ENCODE data around the gene PGM2L1. TPM values are rescaled to one million over a fixed set of nuclear protein-coding genes. Genes with fewer than 3 reads are reported as not detected.

PGM2L1 gene
- total RNA-seq, 2 experiments from 2014 or later = 6.1 to 6.5 TPM

DNA sequence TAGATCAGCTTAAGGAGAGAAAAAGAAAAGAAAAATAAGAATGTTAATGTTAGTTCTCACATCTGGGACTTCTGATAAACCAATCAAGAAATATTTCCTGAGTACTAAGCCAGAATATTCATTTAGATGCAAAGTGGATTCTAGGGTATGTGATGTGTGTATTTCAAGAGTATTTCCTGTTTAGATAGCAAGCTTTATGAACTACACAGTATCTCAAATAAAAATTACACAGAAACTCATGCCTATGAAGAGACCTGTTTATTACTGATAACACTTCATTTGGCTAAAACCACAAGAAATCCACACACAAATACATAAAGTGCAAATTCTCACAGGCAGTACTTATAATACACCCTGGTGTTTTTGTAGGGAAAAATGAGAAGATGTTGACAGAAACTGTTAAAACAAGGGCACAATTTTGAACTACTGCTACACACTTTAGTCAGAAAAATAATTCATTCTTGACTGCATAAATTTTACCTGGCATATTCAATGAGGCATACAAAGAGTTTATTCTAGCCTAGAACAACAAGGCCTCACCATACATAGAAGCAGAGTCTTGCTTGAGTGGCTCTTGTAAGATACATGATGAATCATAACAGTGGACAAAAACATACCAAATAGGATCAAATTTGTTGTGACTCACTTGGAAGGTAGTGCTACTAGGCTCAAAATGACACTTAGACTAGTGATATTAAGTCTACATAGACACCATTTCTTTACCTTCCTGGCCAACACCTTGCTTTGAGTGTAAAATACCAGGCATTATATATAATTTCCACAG, 68.0 kb downstream of the PGM2L1 start:
- Mint-ChIP-seq H3K27me3 (ENCODE audit: low read depth) (peaks cover 3% of the 10 kb centered on the region), H3K9me3 (ENCODE audit: insufficient read depth) (no peaks in the 10 kb centered on the region), H3K4me3 (no peak overlapping the region), H3K27ac (no peak overlapping the region), H3K36me3 (ENCODE audit: low read depth) (no peaks in the 10 kb centered on the region), H3K4me1 (ENCODE audit: low read depth) (no peaks in the 10 kb centered on the region)
- DNase-seq = no peak
- ATAC-seq = no peak
- ChIA-PET CTCF (interaction anchor here (1.1 to 1.2 kb wide), 2 partner anchors 9 to 74 kb away, joined by 4 to 6 read pairs; no protein-coding TSS in a partner anchor), POLR2A (no interaction called here)

DNA sequence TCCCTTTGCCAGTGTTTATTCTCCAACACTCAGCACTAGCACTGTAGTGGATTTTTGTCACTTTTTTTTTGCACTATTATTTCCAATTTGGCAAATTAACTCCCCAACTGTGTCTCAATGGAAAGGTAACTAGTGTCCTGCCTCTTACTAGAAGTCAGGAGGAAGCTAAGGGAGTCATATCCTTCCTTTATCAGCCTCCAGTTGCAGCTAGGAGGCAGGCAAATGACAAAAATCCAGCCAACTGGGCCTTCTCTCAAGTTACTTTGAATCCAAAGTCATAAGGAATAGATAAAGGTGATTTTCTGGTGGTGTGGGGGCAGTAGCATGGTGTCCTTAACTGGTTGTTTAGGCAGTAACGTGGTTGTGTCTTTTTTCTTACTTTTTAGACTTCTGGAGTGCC, 71.2 kb downstream of the PGM2L1 start:
- Mint-ChIP-seq H3K27me3 (ENCODE audit: low read depth) (peaks cover 8% of the 10 kb centered on the region), H3K36me3 (ENCODE audit: low read depth) (no peaks in the 10 kb centered on the region), H3K9me3 (ENCODE audit: insufficient read depth) (no peaks in the 10 kb centered on the region), H3K4me1 (ENCODE audit: low read depth) (no peaks in the 10 kb centered on the region), H3K27ac (no peak overlapping the region), H3K4me3 (no peak overlapping the region)
- ChIA-PET CTCF (interaction anchor here (1.0 kb wide), 1 partner anchor 123 kb away, joined by 4 read pairs; no protein-coding TSS in a partner anchor), POLR2A (no interaction called here)
- no peak for DNase-seq
- ATAC-seq = no peak

DNA sequence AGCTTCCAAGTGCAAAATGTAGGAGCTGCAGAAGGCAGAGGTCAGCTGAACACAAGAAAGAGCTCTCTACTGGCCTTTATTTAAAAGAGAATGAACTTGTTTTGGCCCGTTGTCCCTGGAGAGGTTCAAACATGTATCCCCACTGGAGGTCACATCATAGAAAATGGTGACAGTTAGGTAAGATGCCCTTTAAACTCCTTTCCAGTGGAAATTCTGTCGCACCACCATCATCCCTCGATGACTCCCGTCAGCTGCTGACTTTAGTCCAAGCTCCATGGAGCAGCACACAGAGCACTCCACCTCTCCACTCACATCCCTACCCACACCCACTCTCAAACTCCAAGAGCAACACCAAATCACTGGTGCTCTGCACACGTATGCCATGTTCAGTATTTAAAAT, 71.6 kb downstream of the PGM2L1 start:
- H3K4me1 Mint-ChIP-seq (ENCODE audit: low read depth) = no peaks in the 10 kb centered on the region
- no peak overlapping the region for H3K4me3 Mint-ChIP-seq
- H3K36me3 Mint-ChIP-seq (ENCODE audit: low read depth) = no peaks in the 10 kb centered on the region
- ChIA-PET POLR2A (interaction anchor here (0.6 kb wide), 1 partner anchor 72 kb away, joined by 3 read pairs; no protein-coding TSS in a partner anchor), CTCF (interaction anchor here (1.0 kb wide), 1 partner anchor 123 kb away, joined by 4 read pairs; no protein-coding TSS in a partner anchor)
- ATAC-seq (no peak), DNase-seq (no peak)
- H3K9me3 Mint-ChIP-seq (ENCODE audit: insufficient read depth) = no peaks in the 10 kb centered on the region
- H3K27me3 Mint-ChIP-seq (ENCODE audit: low read depth) = peaks cover 10% of the 10 kb centered on the region
- no peak overlapping the region for H3K27ac Mint-ChIP-seq

DNA sequence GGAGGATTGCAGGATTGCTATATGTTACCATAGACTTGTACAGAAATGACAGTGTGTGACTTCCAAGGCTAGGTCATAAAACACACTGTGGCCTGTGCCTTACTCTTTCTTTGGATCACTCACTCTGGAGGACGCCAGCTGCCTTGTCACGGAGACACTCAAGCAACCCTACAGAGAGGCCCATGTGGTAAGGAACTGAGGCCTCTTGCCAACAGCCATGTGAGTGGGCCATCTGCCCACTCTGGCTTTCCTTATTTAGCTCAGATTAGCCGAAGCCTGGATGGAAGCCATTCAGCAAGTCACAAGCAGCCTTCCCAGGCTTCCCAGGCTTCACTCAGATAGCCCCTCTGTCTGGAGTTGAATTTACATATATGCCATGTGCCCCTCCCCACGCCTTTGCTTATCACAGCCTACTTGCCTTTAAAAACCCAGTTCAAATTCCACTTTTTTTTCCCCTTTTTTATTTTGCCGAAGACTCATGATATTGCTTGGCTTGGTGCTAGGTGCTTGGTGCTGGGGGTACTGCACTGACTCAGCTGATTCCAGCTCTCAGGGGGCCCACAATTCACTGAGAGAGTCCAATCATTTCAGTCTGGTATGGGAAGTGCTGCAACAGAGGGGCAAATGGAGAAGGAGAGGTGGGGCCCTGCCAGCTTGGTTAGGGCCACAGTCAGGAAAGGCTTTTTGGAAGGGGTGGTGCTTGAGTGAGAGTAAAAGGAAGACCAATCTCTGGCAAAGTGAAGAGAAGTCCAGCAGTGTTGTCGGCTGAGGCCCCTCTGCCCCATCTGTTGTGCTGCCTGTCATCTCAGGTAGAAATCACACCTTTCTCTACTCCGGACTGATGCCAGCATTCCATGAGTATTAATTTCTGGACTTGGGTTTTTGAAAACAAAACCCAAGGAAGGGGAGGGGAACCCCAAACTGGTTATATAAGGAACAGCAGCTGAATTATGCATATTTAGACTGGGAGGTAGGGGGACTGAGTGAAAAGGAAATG, 72.3 kb downstream of the PGM2L1 start:
- H3K4me3 Mint-ChIP-seq = no peak overlapping the region
- no peaks in the 10 kb centered on the region for H3K9me3 Mint-ChIP-seq (ENCODE audit: insufficient read depth)
- H3K36me3 Mint-ChIP-seq (ENCODE audit: low read depth) = no peaks in the 10 kb centered on the region
- ATAC-seq = no peak
- peaks cover 12% of the 10 kb centered on the region for H3K27me3 Mint-ChIP-seq (ENCODE audit: low read depth)
- POLR2A ChIA-PET = interaction anchor here (0.6 kb wide), 1 partner anchor 73 kb away, joined by 3 read pairs; no protein-coding TSS in a partner anchor
- DNase-seq = no peak
- H3K27ac Mint-ChIP-seq = no peak overlapping the region
- H3K4me1 Mint-ChIP-seq (ENCODE audit: low read depth) = no peaks in the 10 kb centered on the region
- CTCF ChIA-PET = interaction anchor here (1.0 kb wide), 1 partner anchor 124 kb away, joined by 4 read pairs; no protein-coding TSS in a partner anchor

DNA sequence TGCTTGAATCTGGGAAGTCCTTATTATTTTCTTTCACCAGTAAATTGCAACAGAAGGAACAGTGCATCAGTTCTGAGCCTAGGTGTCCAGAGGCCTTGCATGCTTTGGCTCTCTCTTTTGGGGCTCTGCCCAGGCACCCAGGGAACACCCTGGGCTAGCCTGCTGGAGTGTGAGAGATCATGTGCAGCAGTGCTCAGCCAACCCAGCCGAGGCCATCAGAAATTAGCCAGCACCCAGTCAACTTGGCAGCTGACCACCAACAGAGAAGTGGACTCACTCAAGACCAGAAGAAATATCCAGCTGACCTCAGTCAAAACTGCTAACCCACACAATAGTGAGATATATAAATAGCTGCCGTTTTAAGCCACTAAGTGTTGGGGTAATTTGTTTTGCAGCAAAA, 75.6 kb downstream of the PGM2L1 start:
- Mint-ChIP-seq H3K4me1 (ENCODE audit: low read depth) (no peaks in the 10 kb centered on the region), H3K27ac (no peak overlapping the region), H3K9me3 (ENCODE audit: insufficient read depth) (peaks cover 4% of the 10 kb centered on the region), H3K4me3 (no peak overlapping the region), H3K27me3 (ENCODE audit: low read depth) (peaks cover 17% of the 10 kb centered on the region), H3K36me3 (ENCODE audit: low read depth) (no peaks in the 10 kb centered on the region)
- ChIA-PET POLR2A (no interaction called here), CTCF (interaction anchor here (0.9 to 3.2 kb wide), 10 partner anchors 10 to 356 kb away, joined by 3 to 52 read pairs (median 7); partner anchors contain the start of gene LIPT2)
- DNase-seq = no peak
- no peak for ATAC-seq

DNA sequence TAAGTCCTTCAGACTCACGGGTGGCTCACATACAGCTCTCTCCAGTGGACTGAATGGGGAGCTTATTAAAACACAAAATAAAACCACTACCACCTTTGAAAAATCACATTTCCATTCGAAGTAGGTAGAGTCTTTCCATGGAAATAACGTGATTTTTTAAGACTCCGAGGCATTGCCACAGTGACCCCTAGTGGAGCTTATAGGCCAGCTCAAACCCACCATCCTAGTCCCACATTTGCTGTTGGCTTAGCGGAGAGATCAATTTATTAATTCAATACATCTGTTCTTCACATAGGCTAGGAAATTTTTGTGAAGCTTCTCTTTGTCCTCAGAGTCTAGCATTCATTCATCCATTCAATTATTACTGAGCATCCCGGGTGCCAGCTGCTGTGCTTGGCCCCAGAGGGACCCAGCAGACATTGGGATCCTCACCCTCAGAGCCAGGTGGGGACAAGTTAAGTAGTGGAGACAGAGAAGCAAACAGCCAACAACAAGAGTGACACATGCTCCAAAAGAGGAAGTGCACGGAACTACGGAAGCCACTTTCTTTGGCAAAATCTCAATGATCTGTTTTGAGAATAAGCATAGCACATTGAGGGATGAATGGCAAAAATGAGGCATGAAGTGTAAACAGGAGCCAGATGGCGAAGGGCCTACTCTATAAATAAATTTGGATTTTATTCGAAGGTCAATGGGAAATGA, 76.6 kb downstream of the PGM2L1 start:
- ChIA-PET CTCF (interaction anchor here (0.6 to 3.2 kb wide), 27 partner anchors 8 to 358 kb away, joined by 3 to 52 read pairs (median 4); partner anchors contain the start of gene LIPT2), POLR2A (interaction anchor here (0.8 kb wide), 1 partner anchor 8 kb away, joined by 4 read pairs; no protein-coding TSS in a partner anchor)
- Mint-ChIP-seq H3K4me1 (ENCODE audit: low read depth) (no peaks in the 10 kb centered on the region), H3K27ac (no peak overlapping the region), H3K9me3 (ENCODE audit: insufficient read depth) (peaks cover 14% of the 10 kb centered on the region), H3K4me3 (no peak overlapping the region), H3K36me3 (ENCODE audit: low read depth) (peaks cover 2% of the 10 kb centered on the region), H3K27me3 (ENCODE audit: low read depth) (peaks cover 22% of the 10 kb centered on the region)
- DNase-seq (peak; percentile 25), ATAC-seq (no peak)

DNA sequence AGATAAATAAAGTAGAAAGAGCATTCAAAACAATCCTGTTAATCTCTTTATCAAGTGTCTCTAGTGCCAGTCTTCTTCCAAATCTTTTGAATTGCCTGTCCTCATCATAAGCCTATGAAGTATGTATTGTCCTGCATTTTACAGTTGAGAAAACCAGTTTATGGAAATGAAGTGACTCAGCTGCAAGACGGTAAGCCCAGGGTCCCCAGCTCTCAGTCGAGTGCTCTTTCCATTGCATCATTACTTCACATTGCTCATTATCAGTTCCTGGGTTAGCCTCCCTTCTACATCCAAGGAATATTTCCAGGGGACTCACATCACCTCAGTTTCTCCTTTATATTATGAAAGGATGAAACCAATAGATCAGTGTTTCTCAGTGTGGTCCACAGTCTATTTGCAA, 77.7 kb downstream of the PGM2L1 start:
- ATAC-seq = no peak
- peaks cover 2% of the 10 kb centered on the region for H3K36me3 Mint-ChIP-seq (ENCODE audit: low read depth)
- CTCF ChIA-PET = interaction anchor here (0.9 to 3.2 kb wide), 14 partner anchors 12 to 357 kb away, joined by 3 to 52 read pairs (median 4); no protein-coding TSS in a partner anchor
- H3K27ac Mint-ChIP-seq = no peak overlapping the region
- peaks cover 22% of the 10 kb centered on the region for H3K27me3 Mint-ChIP-seq (ENCODE audit: low read depth)
- peaks cover 20% of the 10 kb centered on the region for H3K9me3 Mint-ChIP-seq (ENCODE audit: insufficient read depth)
- POLR2A ChIA-PET = no interaction called here
- H3K4me3 Mint-ChIP-seq = no peak overlapping the region
- no peak for DNase-seq
- no peaks in the 10 kb centered on the region for H3K4me1 Mint-ChIP-seq (ENCODE audit: low read depth)

DNA sequence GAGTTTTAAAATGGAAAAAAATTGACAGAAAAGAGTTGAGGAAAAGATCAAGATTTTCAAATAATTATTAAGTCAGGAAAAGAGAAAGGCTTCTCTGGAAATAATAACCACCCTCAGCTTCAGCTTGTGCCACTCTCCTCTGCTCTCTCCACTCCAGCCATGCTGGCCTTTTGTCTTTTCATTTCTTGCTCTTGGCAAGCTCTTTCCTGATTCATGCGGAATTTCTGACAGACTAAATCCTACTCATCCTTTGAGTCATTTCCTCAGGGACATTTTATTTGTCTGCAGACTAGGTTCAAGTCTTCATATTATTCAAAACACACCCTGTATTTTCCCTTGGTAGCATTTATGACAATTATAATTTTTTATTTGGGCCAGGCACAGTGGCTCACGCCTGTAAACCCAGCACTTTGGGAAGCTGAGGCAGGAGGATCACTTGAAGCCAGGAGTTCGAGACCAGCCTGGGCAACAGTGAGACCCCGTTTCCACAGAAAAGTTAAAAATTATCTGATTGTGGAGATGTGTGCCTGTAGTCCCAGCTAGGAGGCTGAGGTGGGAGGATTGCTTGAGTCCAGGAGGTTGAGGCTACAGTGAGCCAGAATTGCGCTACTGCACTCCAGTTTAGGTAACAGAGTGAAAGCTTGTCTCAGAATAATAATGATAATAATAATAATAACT, 79.0 kb downstream of the PGM2L1 start:
- no peak for DNase-seq
- Mint-ChIP-seq H3K4me1 (ENCODE audit: low read depth) (no peaks in the 10 kb centered on the region), H3K4me3 (no peak overlapping the region), H3K27ac (no peak overlapping the region), H3K36me3 (ENCODE audit: low read depth) (peaks cover 2% of the 10 kb centered on the region), H3K27me3 (ENCODE audit: low read depth) (peaks cover 24% of the 10 kb centered on the region), H3K9me3 (ENCODE audit: insufficient read depth) (peaks cover 20% of the 10 kb centered on the region)
- POLR2A ChIA-PET = no interaction called here
- no peak for ATAC-seq
- CTCF ChIA-PET = interaction anchor here (1.2 to 1.5 kb wide), 2 partner anchors 55 to 64 kb away, joined by 3 to 7 read pairs; no protein-coding TSS in a partner anchor

DNA sequence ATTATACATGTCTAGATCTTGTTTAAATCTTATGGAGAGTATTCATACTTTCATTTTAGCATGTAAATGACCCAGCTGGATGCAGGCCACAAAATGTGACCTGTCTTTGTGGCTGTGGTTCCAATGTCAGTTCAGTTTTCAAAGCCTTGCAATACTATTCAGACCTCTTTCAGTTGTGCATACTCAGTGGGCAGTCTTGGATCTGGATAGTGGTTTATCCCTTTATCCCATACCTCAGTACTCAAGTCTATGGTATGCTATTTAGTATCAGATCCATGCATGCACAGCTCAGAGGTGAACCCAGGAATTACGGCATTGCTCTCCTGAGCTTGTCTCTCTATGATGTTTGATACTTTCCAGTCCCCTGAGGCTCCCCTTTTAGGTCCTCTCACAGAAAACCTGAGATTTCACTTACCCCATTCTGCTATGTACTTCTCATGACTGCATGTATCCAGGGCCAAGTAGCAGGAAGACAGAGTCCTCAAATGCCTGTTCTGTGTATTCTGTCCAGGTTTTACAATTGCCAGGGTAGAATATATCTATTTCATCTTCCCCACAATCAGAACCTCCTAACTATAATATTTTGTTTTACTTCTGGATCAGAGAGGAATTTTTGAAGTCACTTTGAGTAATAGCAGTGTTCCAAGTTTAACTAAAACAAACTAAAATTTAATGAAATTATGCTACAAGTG, 79.8 kb downstream of the PGM2L1 start:
- no peak overlapping the region for H3K4me3 Mint-ChIP-seq
- H3K4me1 Mint-ChIP-seq (ENCODE audit: low read depth) = no peaks in the 10 kb centered on the region
- H3K27ac Mint-ChIP-seq = no peak overlapping the region
- ChIA-PET CTCF (interaction anchor here (1.2 to 3.0 kb wide), 3 partner anchors 56 to 63 kb away, joined by 3 to 12 read pairs (median 7); no protein-coding TSS in a partner anchor), POLR2A (no interaction called here)
- peaks cover 2% of the 10 kb centered on the region for H3K36me3 Mint-ChIP-seq (ENCODE audit: low read depth)
- peaks cover 26% of the 10 kb centered on the region for H3K27me3 Mint-ChIP-seq (ENCODE audit: low read depth)
- no peak for DNase-seq
- H3K9me3 Mint-ChIP-seq (ENCODE audit: insufficient read depth) = peaks cover 20% of the 10 kb centered on the region
- no peak for ATAC-seq

DNA sequence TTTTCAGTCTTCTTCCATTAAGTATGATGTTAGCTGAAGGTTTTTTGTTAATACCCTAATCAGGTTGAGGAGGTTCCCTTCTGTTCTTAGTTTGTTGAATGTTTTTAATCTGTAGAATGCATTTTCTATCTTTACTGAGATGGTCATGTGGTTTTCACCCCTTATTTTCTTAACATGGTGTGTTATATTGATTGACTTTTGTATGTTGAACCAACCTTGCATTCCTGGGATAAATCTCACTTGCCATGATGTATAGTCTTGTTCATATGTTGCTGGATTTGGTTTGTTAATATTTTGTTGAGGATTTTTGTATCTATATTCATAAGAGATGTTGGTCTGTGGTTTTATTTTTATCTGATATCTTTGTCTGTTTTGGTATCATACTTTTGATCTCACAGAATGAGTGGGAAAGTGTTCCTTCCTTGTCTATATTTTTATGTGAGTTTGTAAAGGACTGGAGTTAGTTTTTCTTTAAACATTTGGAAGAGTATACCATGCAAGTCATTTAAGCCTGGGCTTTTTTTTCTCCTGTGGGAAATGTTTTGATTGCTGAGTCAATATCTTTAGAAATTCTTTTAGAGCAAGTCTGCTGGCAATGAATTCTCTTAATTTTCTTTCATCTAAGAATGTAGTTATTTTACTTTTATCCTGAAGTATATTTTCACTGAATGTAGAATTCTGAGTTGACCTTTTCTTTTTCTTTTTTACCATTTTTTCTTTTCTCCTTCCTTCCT, 81.3 kb downstream of the PGM2L1 start:
- H3K27ac Mint-ChIP-seq = no peak overlapping the region
- CTCF ChIA-PET = interaction anchor here (3.0 kb wide), 1 partner anchor 62 kb away, joined by 12 read pairs; no protein-coding TSS in a partner anchor
- H3K4me1 Mint-ChIP-seq (ENCODE audit: low read depth) = peaks cover under 1% of the 10 kb centered on the region
- POLR2A ChIA-PET = no interaction called here
- DNase-seq = no peak
- peaks cover 2% of the 10 kb centered on the region for H3K36me3 Mint-ChIP-seq (ENCODE audit: low read depth)
- ATAC-seq = no peak
- no peak overlapping the region for H3K4me3 Mint-ChIP-seq
- peaks cover 28% of the 10 kb centered on the region for H3K27me3 Mint-ChIP-seq (ENCODE audit: low read depth)
- H3K9me3 Mint-ChIP-seq (ENCODE audit: insufficient read depth) = peaks cover 20% of the 10 kb centered on the region
